Amniotic epithelial cell (primary cell): ENCODE results near the gene APBB2.

Experiments used
- DNase-seq: peaks from one replicate; pipeline ENCODE4 v3.0.0-alpha.2; 2010; ENCODE audit warnings: low read depth

Gene APBB2

GRCh38 chr4:41214136-41214824 lies at the start of gene APBB2:
TSS of gene APBB2 (minus strand) at chr4:41214542. CDS start at chr4:41033254, 181,288 bp downstream.
- DNase-seq: peak; percentile 96

DNA sequence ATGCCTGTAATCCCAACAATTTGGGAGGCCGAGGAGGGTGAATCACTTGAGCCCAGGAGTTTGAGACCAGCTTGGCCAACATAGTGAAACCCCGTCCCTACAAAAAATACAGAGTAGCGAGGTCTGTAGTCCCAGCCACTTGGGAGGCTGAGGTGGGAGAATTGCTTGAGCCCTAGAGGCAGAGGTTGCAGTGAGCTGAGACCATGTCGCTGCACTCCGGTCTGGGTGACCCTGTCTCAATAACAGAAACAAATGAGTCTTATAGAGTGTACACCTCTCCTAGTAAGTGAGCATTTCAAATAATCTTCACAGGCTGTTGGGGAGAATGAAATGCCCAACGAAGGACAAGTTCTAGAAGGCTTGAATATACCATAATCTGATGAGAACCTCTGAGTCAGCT lies 47.9 kb upstream of the APBB2 start:
- no peak for DNase-seq

- no peak for DNase-seq
Observed at GRCh38 chr4:41260116-41260733, 45.9 kb upstream of the APBB2 start.

- peak; percentile 77 for DNase-seq
Observed at GRCh38 chr4:41258783-41259182, 44.4 kb upstream of the APBB2 start.

DNA sequence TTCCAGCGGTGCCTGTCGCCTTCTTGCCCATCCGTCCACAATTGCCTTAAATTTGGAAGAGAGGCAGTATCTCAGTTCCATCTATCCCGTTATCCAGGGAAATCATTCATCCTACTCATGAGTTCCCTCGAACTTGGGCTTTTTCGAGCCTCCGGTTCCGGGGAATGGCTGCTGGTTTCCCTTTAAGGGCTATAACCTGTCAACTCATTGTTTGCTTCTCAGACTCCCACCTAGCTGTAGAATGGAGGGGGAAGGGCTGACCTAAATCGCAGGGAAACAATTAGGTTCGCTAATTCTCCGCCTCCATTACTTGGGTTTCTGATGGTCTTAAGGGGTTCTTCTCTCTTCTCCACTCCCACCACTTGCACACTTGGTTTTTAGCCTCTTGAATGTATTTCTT lies 43.6 kb upstream of the APBB2 start:
- peak; percentile 9 for DNase-seq

DNA sequence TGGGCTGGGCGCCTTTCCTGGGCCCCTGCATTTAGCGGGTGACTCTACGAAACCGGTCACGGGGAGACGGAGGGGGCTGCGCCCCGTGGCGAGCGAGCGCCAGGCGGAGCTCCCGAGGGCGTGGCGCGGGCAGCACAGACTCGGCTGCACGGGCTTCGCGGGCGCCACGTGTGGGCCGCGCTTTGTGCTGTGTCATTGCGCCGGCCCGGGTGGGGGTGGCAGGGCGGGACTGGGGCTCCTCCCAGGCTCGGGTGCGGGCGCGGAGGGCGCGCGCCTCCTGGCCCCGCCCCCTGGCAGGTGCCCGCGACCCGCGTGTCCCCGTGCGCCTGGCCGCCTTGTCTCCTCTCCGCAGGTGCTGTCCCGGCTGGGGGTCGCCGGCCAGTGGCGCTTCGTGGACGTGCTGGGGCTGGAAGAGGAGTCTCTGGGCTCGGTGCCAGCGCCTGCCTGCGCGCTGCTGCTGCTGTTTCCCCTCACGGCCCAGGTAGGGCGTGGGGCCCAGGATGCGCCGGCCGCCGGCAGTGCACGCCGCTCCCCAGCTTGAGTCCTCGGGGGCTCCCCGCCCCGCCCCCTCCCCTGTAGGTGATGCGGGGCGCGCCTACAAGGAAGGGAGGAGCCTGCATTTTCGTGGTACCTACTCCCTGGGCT lies 43.0 kb upstream of the APBB2 start:
- peak; percentile 44 for DNase-seq

DNA sequence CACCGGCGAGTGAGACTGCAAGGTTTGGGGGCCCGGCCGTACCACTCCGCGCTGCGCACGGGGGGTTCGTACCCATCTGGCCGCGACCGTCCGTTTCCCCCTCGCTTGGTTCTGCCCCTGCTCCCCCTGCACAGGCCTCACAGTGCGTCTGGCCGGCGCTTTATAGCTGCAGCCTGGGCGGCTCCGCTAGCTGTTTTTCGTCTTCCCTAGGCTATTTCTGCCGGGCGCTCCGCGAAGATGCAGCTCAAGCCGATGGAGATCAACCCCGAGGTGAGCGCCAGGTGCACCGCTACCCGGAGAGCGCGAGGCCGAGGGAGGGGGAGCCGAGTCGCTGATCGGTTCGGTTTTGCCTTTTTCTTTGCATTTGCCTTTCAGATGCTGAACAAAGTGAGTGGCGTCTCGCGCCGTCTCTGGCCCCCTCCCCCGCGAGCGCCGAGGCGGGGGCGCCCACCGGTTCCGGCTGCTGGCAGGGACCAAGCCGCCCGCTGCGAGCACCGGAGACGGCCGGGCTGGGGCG lies 42.5 kb upstream of the APBB2 start, which contains the start of gene UCHL1:
TSS of gene UCHL1 (plus strand) at position 189 of the 517 bp plus-strand sequence. CDS start at position 238, 49 bp downstream.
- DNase-seq: peak; percentile 79

GRCh38 chr4:41256131-41256739 lies 41.9 kb upstream of the APBB2 start:
- peak; percentile 41 for DNase-seq

- DNase-seq: no peak
Observed at GRCh38 chr4:41245983-41246382, 31.6 kb upstream of the APBB2 start.

DNA sequence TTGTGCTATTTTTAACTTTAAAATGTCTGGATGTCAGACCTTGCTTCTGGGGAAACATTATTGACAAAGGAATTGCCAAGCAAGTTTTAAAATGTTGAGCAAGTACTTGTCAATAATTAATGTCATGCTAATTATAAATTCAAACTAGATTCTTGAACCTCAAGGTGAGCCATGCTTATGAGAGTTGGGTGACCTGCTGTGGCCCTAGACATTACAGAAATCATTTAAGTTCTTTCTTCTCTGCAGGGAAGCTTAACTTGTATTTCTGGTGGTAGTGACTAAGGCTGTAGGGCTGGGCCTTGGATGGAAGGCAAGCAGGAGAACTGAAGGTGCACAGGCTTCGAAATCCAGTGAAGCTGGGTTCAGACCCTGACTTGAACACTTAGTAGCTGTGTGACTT lies 27.6 kb upstream of the APBB2 start:
- DNase-seq: no peak

- DNase-seq: no peak
Observed at GRCh38 chr4:41236508-41236907, 22.2 kb upstream of the APBB2 start.

DNA sequence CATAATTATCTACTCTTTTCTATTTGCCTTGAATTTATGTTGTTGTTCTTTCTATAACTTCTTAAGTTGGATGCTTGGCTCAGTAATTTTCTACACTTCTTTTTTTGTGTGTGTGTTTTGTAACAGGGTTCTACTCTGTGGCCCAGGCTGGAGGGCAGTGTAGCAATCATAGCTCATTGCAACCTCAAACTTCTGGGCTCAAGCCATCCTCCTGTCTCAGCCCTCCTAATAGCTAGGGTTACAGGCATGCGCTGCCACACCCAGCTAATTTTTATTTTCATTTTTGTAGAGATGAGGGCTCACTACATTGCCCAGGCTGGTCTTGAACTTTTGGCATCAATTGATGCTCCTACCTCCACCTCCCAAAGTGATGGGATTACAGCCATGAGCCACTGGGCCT lies 21.7 kb upstream of the APBB2 start:
- DNase-seq: peak; percentile 22

GRCh38 chr4:41232856-41233255 lies 18.5 kb upstream of the APBB2 start:
- no peak for DNase-seq

GRCh38 chr4:41232406-41232805 lies 18.1 kb upstream of the APBB2 start:
- DNase-seq: peak; percentile 12

DNA sequence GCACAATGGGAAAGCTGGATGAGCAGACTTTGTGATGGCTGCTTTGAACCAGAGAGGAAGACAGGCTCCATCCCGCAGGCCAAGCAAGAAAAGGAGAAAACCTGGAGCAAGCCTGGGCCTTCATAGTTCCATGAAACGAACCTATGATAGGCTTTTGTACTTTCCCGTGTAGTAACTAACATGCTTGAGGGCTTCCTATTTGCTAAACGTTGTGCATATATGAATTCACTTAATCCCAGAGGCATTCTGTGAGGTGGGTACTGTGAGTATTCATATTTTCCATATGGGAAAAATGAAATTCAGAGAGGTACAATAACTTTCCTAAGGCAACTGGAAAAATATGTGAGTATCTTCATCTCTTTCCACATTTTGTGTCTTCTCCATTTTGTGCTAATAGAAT lies 13.6 kb upstream of the APBB2 start:
- DNase-seq: no peak

- no peak for DNase-seq
Observed at GRCh38 chr4:41221850-41222645, 7.7 kb upstream of the APBB2 start.

DNA sequence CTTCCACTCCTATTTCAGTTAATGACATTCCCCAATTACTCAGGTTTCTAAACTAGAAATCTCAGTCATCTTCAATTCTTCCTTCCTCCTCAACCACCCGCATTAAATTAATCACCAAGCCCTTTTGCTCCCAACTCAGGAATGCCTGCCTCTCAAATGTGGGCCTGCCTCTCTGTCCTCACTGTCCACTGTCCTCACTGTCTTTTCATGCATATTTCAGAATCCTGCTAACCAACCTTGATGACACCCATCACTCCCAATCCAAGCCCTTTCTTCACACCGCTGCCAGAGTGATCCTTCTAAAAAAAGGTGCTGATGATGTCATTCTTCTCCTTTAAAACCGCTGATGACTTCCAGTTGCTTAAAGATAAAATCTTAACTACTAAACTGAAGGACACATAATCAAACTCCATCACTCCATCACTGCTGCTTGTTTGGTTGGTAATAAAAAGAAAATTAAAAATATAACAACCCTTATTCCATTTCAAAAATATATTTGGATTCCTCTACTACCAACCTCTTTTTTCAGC lies 5.1 kb upstream of the APBB2 start:
- no peak for DNase-seq

DNA sequence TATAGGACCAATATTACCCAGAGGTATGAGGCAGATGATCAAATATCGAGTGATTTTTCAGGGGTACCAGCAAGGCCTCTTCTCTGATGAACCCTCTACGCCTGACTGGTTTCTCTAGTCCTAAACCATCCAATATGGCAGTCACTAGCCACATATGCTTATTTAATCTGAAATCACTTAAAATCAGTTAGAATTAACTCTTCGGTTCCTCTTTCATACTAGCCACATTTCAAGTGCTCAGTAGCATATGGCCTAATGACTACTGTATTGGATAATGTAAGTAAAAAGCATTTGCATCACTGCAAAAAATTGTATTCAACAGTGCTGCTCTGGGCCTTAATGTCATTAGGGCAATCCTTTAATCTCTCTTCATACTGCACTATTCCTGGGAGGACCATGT lies 4.4 kb upstream of the APBB2 start:
- no peak for DNase-seq

GRCh38 chr4:41217374-41217773 lies 3.0 kb upstream of the APBB2 start:
- DNase-seq: no peak

DNA sequence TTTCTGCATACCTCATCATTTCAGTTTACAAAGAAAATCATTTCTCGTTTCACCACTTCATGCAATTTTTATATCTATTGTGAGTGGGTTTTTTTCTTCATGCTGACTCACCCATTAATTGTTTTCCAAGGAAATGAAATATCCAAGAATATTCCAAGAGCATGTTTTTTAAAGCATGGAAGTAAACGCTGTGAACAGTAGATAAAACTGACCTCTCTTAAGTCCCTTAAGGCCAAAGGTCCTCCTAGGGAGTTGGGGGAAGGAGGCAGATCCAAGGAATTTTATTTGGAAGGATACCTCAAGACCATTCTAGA lies 2.6 kb upstream of the APBB2 start:
- no peak for DNase-seq

GRCh38 chr4:41216294-41217019 lies 2.1 kb upstream of the APBB2 start:
- peak; percentile 64 for DNase-seq
